CD4-positive, alpha-beta T cell treated with Interleukin-4 for 4 hours (primary cell): ENCODE results near the gene GNA15.
"Not testable (repeated sequence)": the region's sequence is repeated elsewhere in the genome, so short reads cannot be mapped to it uniquely, and the experiment has no call there.

Experiments used
- DNase-seq: peaks from one replicate; pipeline ENCODE4 v3.0.0-alpha.2; 2020

GNA15 gene

GRCh38 chr19:3192684-3193083, 56.9 kb downstream of the GNA15 start:
- DNase-seq: no peak

DNA sequence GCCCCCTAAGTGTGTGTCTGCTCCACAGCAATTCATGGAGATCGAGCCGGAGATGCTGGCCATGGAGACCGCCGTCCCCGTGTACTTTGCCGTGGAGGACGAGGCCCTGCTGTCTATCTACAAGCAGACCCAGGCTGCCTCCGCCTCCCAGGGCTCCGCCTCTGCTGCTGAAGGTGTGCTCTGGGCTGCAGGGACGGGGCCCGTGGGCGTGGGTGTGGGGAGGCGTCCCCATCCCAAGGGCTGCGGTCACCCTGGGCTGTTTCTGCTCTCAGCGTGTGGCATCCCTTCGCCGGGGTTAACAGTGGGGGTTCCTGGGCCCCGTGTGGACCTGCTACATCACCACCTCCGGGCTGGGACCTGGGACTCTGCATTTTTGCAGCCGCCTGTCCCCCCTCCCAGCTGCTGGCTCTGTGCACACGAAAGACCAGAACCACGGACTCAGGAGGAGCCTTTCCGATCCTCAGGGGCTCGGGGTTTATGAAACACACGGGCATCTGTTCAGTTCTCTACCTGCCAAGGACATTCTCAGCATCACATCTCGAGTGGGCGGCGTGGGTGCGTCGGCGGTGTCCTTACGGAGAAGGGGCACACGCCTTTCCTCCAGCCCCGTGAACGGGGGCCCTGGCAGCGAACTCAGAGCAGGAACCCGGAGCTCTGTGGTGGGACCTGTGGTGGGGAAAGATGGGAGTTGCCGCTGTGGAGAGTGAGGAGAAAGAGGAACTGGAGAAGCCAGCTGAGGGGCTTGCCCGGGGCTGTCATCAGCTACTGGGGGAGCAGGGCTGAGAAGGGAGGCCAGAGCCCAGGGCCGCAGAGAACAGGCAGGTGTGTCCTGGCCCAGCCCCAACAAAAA, 57.6 kb downstream of the GNA15 start:
- no peak for DNase-seq

DNA sequence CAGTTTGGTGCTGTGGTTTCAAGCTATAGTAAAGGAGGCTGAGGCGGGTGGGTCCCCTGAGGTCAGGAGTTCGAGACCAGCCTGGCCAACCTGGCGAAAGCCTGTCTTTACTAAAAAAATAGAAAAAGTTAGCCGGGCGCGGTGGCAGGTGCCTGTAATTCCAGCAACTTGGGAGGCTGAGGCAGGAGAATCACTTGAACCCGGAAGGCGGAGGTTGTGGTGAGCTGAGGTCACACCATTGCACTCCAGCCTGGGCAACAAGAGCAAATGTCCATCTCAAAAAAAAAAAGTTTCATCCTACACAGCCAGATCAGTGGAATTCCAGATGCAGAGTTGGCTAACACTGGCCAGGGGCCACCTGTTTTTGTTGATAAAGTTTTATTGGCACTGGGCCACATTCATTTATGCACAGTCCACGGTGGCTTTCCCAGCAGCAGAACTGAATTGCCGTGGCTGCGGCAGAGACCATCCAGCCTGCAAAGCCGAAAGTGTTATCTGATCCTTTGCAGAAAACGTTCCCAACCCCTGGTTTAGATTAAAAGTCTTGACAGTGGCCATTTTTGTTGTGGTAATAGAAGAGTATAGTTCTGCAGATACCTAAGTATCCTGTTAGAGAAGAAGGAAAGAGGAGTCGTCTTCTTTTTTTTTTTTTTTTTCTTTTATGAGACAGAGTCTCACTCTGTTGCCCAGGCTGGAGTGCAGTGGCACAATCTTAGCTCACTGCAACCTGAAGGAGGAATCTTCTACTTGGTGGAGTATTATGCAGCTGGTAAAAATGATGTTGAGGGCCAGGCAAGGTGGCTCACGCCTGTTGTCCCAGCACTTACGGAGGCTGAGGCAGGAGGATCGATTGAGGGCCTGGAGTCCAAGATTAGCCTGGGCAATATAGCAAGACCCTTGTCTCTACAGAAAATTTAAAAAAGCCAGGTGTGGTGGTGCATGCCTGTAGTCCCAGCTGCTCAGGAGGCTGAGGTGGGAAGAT, 58.6 kb downstream of the GNA15 start:
- no peak for DNase-seq

DNA sequence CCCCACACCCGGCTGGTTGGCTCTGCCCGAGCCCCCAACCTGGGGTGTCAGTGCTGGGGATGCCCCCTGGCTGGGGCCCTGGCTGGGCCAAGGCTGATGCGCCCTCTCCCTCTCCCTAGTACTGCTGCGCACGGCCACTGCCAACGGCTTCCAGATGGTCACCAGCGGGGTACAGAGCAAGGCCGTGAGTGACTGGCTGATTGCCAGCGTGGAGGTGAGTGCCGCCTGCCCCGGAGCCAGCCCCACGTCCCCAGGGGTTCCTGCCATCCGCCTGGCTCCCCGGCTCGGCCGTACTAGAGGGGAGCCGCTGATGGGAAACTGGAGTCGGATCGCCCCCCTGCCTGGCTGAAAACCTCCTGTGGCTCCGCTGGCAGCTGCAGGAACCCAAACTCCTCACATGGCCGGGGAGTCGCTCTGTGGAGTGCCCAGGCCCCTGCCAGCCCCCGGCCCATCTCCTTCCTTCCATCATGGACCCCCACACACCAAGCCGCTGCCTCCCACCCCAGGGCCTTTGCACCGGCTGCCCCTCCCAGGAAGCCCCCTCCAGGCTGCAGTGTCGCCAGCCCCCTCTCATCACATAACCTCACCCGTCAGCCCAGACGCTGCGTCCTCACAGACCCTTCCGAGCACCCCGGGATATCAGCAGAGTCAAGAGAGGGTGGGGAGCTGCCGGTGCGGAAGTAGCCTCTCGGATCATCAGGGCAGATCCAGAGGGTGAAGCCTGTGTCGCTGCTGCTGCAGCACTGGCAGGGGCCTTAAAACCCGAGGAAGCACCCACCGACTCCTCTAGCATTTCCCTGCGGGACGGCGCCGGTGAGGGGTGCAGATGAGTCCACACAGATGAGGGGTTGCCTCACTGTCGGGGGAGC, 60.5 kb downstream of the GNA15 start:
- DNase-seq: no peak

DNA sequence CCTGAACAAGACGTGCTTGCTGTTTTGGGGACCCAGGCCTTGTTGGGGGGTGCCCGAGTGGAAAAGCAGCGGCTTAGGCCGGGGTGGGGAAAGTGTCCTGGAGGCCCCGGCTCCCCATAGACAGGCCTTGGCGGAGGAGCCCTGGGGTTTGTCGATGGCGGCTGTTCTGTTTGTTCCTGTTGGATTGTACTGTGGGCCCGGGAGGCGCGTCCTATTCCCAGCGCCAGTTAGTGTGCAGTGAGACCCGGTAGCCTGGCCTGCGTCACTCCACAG, 61.0 kb downstream of the GNA15 start:
- no peak for DNase-seq

- DNase-seq: no peak
Measured at GRCh38 chr19:3198901-3199700, 63.3 kb downstream of the GNA15 start.

DNA sequence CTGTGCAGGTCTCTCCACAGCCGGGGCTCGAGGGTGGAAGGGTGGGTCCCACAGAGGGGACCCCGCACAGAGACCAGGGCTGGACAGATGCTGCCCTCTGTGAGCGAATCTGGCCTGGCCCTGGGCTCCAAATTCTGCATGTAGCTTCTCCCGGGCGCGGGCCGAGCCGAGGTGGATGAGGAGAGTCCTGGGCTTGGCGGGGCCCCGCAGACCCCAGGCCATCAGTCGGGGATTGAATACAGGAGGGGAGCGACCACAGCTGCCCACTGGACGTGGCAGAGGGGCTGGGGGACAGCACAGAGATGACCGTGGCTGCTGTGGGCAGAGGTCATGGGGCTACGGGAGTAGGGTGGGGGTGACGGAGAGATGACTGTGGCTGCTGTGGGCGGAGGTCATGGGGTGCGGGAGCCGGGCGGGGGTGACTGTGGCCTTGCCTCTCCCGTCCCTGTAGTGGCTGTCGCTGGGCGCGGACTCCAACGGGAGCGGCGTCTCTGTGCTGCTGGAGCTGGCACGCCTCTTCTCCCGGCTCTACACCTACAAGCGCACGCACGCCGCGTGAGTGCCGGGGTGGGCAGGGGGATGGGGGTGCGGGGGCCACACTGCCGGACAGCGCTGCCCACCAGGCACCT, 65.4 kb downstream of the GNA15 start:
- no peak for DNase-seq

- no peak for DNase-seq
Measured at GRCh38 chr19:3201911-3202310, 66.1 kb downstream of the GNA15 start.

DNA sequence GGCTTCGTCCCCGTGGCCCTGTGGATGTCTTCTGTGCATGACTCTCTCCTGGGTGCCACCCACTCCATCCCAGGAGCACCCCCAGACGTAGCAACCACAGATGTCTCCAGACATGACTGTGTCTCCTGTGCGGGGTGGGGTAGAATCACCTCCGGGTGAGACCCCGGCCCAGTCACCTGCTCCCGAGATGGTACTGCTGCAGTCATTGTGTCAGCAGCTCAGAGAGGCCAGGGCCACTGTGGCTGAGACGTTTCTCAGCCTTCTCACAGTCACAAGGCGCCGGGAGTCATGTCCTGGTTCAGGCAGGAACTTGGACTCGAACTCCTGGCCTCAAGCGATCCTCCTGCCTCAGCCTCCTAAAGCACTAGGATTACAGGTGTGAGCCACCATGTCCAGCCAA, 66.5 kb downstream of the GNA15 start:
- no peak for DNase-seq

GRCh38 chr19:3202895-3203294, 67.1 kb downstream of the GNA15 start:
- not testable (repeated sequence) for DNase-seq

- DNase-seq: no peak
Measured at GRCh38 chr19:3203805-3204645, 68.2 kb downstream of the GNA15 start.

GRCh38 chr19:3204646-3205275, 68.9 kb downstream of the GNA15 start:
- DNase-seq: no peak

DNA sequence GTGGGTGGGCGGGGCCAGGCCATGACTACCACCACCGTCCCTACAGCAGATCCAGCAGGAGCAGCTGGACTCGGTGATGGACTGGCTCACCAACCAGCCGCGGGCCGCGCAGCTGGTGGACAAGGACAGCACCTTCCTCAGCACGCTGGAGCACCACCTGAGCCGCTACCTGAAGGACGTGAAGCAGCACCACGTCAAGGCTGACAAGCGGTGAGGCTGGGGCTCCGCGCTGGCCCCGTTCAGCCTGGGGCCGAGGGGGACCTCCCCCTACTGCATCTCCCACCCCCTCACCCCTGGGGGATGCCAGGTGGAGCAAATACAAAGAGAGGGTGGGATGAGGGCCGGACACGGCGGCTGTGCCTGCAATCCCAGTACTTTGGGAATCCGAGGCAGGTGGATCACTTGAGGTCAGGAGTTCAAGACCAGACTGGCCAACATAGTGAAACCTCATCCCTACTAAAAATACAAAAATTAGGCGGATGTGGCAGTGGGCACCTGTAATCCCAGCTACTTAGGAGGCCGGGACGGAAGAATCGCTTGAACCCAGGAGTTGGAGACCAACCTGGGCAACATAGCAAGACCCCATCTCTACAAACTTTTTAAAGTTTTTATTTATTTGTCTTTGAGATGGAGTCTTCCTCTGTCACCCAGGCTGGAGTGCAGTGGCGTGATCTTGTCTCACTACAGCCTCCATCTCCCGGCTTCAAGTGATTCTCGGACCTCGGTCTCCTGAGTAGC, 70.6 kb downstream of the GNA15 start:
- DNase-seq: no peak

DNA sequence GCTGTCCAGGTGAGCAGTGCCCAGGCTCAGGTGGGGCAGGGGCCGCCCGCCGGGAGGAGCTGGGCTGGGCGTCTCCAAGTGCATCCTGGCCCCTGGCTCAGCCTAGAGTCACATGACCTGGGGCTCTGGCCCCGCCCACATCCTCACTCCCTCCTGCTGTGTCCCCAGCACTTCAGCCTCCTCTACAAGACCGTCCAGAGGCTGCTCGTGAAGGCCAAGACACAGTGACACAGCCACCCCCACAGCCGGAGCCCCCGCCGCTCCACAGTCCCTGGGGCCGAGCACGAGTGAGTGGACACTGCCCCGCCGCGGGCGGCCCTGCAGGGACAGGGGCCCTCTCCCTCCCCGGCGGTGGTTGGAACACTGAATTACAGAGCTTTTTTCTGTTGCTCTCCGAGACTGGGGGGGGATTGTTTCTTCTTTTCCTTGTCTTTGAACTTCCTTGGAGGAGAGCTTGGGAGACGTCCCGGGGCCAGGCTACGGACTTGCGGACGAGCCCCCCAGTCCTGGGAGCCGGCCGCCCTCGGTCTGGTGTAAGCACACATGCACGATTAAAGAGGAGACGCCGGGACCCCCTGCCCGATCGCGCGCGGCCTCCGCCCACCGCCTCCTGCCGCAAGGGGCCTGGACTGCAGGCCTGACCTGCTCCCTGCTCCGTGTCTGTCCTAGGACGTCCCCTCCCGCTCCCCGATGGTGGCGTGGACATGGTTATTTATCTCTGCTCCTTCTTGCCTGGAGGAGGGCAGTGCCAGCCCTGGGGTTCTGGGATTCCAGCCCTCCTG, 71.8 kb downstream of the GNA15 start:
- DNase-seq: no peak

GRCh38 chr19:3208317-3209207, 72.7 kb downstream of the GNA15 start:
- no peak for DNase-seq

DNA sequence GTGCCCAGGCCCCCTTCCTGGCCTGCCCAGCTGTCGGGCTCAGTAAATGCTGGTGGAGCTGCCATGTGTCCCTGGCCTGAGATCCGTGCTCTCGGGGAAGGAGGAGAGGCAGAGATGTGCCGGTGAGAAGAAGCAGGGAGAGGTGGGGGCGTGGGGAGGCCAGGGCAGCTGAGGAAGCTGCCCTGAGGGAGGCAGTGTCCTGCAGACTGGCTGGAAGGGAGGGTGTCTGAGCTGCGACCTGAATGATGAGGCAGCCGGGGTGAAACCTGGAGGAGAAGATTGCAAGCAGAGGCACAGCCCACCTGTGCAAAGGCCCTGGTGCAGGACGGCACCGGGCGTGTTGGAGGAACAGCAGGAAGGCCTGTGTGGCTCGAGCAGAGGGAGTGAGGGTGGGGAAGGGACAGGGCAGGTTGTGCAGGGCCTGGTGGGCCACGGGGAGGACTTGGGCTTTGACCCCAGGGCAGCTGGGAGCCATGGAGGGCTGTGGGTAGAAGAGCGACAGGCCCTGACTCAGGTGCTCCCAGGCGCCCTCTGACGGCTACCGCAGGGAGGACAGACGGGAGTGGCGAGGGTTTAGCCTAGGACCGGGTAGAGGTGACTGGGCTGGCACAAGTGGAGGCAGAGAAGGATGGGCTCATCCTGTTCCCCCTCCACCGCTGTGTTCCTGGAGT, 74.6 kb downstream of the GNA15 start:
- peak; percentile 46 for DNase-seq

- DNase-seq: no peak
Measured at GRCh38 chr19:3211191-3211590, 75.4 kb downstream of the GNA15 start.
